Panc1 (cell line): ENCODE measurements around the gene CCDC158. TPM values are rescaled to one million over a fixed set of nuclear protein-coding genes. Genes with fewer than 3 reads are reported as not detected.

ENCODE experiments used
- ATAC-seq: fragments of 200-7000 bp; cut with Tn5 transposase; 2 replicates; pipeline ENCODE4 v1.9.1; 2020; ENCODE audit warnings: mild to moderate bottlenecking, moderate library complexity
- BruUV-seq: library from RNA; stranded (reverse); fragments of 400-500 nt; replicated peaks from 2 replicates; lab custom pipeline; 2021; lab: Mats Ljungman, UMichigan
- CTCF ChIA-PET: fragments of 300-600 bp; sonication (Branson Sonifier 250); formaldehyde crosslinking; loops from one replicate; lab custom pipeline; 2022; ENCODE audit warnings: antibody characterized with exemption; lab: Charles Lee
- POLR2A ChIA-PET: fragments of 300-600 bp; sonication (Branson Sonifier 250); formaldehyde crosslinking; loops from one replicate; lab custom pipeline; 2022; ENCODE audit warnings: antibody characterized with exemption; lab: Charles Lee
- DNase-seq: peaks from one replicate; pipeline ENCODE4 v3.0.0-alpha.2; 2010; ENCODE audit warnings: low read depth, low spot score
- H3K27ac ChIP-seq: 2 replicates; pipeline ENCODE4 v1.5.1; 2011; ENCODE audit warnings: mild to moderate bottlenecking, low read length, inconsistent platforms
- H3K27me3 ChIP-seq: fragments of 200-500 bp; sonication (Bioruptor generic); 2 replicates; pipeline ENCODE4 v1.6.0; 2014; ENCODE audit warnings: low read length, inconsistent platforms; ENCODE audit not compliant: control insufficient read depth, insufficient read depth
- H3K36me3 ChIP-seq: fragments of 200-500 bp; sonication (Bioruptor generic); 2 replicates; pipeline ENCODE4 v1.5.1; 2014; ENCODE audit warnings: inconsistent platforms, mild to moderate bottlenecking, low read length, moderate library complexity; ENCODE audit not compliant: control insufficient read depth, insufficient read depth
- H3K4me1 ChIP-seq: 2 replicates; pipeline ENCODE4 v1.5.1; 2011; ENCODE audit warnings: inconsistent platforms, mild to moderate bottlenecking, low read length, moderate library complexity; ENCODE audit not compliant: control insufficient read depth, insufficient read depth
- H3K4me3 ChIP-seq, 2 experiments: 2 replicates each; pipeline ENCODE4 v1.5.1; 2011 to 2012; ENCODE audit warnings: low read depth in 2 of 2, low read length in 2 of 2, mild to moderate bottlenecking in 2 of 2, inconsistent platforms in 1 of 2, moderate library complexity in 1 of 2
- H3K9me3 ChIP-seq: fragments of 200-500 bp; sonication (Bioruptor generic); 2 replicates; pipeline ENCODE4 v1.5.1; 2014; ENCODE audit warnings: low read depth, mild to moderate bottlenecking, inconsistent platforms, low read length, moderate library complexity; ENCODE audit not compliant: control insufficient read depth, insufficient read depth
- CTCF ChIP-seq: fragments of 450-650 bp; IDR thresholded peaks from 2 replicates; pipeline ENCODE4 v1.5.1; 2017; ENCODE audit warnings: mild to moderate bottlenecking
- POLR2AphosphoS5 ChIP-seq: IDR thresholded peaks from 2 replicates; pipeline ENCODE4 v1.6.1; 2012; ENCODE audit warnings: mild to moderate bottlenecking, low read depth, low read length, moderate library complexity
- REST ChIP-seq, 2 experiments: IDR thresholded peaks; 2 replicates each; pipeline ENCODE4 v1.6.1; 2011 to 2012; ENCODE audit warnings: low read depth in 2 of 2, control low read depth in 1 of 2, low read length in 1 of 2, mild to moderate bottlenecking in 1 of 2, moderate library complexity in 1 of 2; ENCODE audit not compliant: insufficient read depth in 1 of 2
- SIN3A ChIP-seq: IDR thresholded peaks from 2 replicates; pipeline ENCODE4 v1.6.1; 2012; ENCODE audit warnings: low read depth, mild to moderate bottlenecking, low read length, moderate library complexity, borderline replicate concordance; ENCODE audit not compliant: insufficient read depth
- TCF7L2 ChIP-seq: IDR thresholded peaks from 2 replicates; pipeline ENCODE4 v1.6.1; 2011; ENCODE audit warnings: mild to moderate bottlenecking, low read depth, low read length, inconsistent platforms
- in situ Hi-C: cut with HindIII; loops from 2 replicates; pipeline ENCODE4 v1.10.0; 2016; ENCODE audit warnings: low sequenced_read_pairs, low pct_unique_long_range_greater_than_20kb
- intact Hi-C: fragments of 100-400 bp; cut with micrococcal nuclease; formaldehyde crosslinking; loops from one replicate; pipeline ENCODE4 v1.10.0; 2022; ENCODE audit not compliant: unreplicated experiment
- total RNA-seq: library from RNA; stranded (reverse); gene quantifications from one replicate; pipeline ENCODE4 v1.2.1, GENCODE V29; 2021; ENCODE audit not compliant: unreplicated experiment

CCDC158 gene
- total RNA-seq, 1 experiment from 2014 or later: 0.28 TPM

GRCh38 chr4:76459291-76459723, 38.4 kb upstream of the CCDC158 start:
- CTCF ChIA-PET: no interaction called here
- no peak for DNase-seq
- POLR2A ChIA-PET: no interaction called here
- H3K4me1 ChIP-seq: no peaks in the 10 kb centered on the region
- no peak overlapping the region for H3K4me3 ChIP-seq
- TF ChIP-seq REST (IDR thresholded peaks at IDR 0.05; ENCODE audit: insufficient read depth in 1 of 2, low read depth in 2 of 2, low read length in 1 of 2) (no peak), CTCF (no peak), TCF7L2 (no peak), POLR2AphosphoS5 (no peak)
- H3K27ac ChIP-seq: no peak overlapping the region
- ATAC-seq: no peak
- no TSS peak for BruUV-seq
- H3K27me3 ChIP-seq: no peaks in the 10 kb centered on the region
- intact Hi-C loops (no loop called here), in situ Hi-C loops (no loop called here)
- no peaks in the 10 kb centered on the region for H3K36me3 ChIP-seq
- H3K9me3 ChIP-seq: no peaks in the 10 kb centered on the region

- ATAC-seq: no peak
- Histone ChIP-seq H3K27ac (no peak overlapping the region), H3K9me3 (no peaks in the 10 kb centered on the region), H3K27me3 (no peaks in the 10 kb centered on the region), H3K4me1 (no peaks in the 10 kb centered on the region), H3K36me3 (no peaks in the 10 kb centered on the region), H3K4me3 (no peak overlapping the region)
- in situ Hi-C loops: no loop called here
- ChIA-PET CTCF (no interaction called here), POLR2A (no interaction called here)
- TF ChIP-seq REST (IDR thresholded peaks at IDR 0.05; ENCODE audit: insufficient read depth in 1 of 2, low read depth in 2 of 2, low read length in 1 of 2) (no peak), SIN3A (no peak), CTCF (no peak), POLR2AphosphoS5 (no peak), TCF7L2 (no peak)
- no TSS peak for BruUV-seq
- intact Hi-C loops: no loop called here
- no peak for DNase-seq
Observed at GRCh38 chr4:76458825-76459224, 37.9 kb upstream of the CCDC158 start.
